Embryonic facial prominence (tissue), 1 donor: ENCODE data around the gene RUBCNL.
"Not testable (repeated sequence)": the region's sequence is repeated elsewhere in the genome, so short reads cannot be mapped to it uniquely, and the experiment has no call there.

Experiments used
- DNase-seq: peaks from one replicate; pipeline ENCODE4 v3.0.0-alpha.2; 2016; ENCODE audit errors: extremely low spot score

The RUBCNL gene, protein sequence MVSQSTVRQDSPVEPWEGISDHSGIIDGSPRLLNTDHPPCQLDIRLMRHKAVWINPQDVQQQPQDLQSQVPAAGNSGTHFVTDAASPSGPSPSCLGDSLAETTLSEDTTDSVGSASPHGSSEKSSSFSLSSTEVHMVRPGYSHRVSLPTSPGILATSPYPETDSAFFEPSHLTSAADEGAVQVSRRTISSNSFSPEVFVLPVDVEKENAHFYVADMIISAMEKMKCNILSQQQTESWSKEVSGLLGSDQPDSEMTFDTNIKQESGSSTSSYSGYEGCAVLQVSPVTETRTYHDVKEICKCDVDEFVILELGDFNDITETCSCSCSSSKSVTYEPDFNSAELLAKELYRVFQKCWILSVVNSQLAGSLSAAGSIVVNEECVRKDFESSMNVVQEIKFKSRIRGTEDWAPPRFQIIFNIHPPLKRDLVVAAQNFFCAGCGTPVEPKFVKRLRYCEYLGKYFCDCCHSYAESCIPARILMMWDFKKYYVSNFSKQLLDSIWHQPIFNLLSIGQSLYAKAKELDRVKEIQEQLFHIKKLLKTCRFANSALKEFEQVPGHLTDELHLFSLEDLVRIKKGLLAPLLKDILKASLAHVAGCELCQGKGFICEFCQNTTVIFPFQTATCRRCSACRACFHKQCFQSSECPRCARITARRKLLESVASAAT

DNA sequence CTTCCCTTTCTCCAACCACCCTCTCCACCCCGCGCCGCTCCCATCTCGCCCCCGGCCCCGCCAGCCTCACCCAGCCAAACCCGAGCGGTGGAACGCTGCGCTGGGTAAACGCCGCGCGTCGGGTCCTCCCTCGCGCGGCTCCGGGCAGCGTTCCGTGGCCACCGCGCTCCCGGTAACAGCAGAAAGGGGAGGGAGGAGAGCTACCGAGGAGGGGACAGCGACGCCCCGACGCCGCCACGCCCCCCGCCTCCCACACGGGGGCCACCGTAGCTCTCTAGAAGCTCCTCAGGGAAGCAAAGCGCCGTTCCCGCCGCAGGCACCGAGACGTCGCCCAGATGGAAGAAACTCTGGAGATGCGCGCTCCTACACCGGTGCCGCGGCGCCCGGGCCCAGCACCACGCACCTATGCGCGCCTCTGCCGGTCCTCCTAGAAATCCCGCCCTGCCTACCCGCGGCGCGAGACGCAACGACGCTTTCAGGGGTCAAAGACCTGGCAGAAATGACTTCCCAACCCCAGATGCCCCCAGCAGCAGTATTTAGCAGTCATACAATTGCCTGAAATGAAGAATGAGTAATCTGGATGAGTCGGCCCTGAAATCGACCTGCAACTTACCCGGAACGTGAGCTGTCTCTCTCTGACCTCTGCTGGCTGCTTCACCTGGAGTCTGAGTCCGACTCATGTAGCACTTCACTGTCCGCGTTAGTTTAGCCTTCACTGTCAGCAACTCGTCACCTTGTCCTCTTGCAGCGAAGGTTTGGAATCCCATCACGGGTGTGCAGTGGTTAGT is at the start of gene RUBCNL:
Gene RUBCNL (minus strand): TSS at position 189 of the 788 bp plus-strand sequence. CDS start 14,777 bp downstream, outside the sequence.
- no peak for DNase-seq

- DNase-seq, result not testable (repeated sequence)
Observed at GRCh38 chr13:46429558-46429957, 42.5 kb upstream of the RUBCNL start.

DNA sequence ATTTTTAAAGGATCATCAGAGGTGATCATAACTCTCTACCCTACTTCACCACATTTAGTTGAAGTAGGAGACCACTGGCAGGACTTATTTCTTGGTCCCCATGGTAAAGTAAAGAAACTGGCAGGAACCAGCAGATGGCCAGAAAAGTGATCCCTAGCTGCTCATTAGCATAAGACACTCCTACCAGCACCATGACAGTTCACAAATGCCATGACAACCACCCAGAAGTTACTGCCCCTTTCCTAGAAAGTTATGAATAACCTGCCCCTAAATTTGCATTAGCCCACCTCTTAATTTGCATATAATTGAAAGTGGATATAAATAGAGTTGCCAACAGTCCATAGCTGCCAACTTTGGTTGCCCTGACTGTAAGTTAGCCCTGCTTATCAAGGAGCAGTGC is 18.4 kb upstream of the RUBCNL start:
- no peak for DNase-seq

- no peak for DNase-seq
Observed at GRCh38 chr13:46404733-46405100, 17.7 kb upstream of the RUBCNL start.

GRCh38 chr13:46403851-46404732 is 17.0 kb upstream of the RUBCNL start:
- DNase-seq, result no peak

DNA sequence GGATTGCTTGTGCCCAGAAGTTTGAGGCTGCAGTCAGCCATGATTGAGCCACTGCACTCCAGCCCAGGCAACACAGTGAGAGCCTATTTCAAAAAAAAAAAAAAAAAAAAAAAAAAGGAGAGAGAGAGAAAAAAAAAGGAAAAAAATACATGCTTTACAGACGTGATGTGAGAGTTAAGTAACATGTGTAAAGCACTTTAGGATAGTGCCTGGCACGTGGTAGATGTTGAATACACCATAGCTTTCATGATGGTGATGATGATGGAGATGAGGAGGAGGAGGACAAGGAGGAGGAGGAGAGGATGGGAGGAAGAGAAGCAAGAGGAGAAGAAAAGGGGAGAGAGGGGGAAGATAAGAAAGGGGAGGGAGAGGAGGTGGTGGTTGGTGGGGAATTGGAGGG is 15.1 kb upstream of the RUBCNL start:
- DNase-seq, result no peak

GRCh38 chr13:46401432-46401831 is 14.4 kb upstream of the RUBCNL start:
- no peak for DNase-seq

DNA sequence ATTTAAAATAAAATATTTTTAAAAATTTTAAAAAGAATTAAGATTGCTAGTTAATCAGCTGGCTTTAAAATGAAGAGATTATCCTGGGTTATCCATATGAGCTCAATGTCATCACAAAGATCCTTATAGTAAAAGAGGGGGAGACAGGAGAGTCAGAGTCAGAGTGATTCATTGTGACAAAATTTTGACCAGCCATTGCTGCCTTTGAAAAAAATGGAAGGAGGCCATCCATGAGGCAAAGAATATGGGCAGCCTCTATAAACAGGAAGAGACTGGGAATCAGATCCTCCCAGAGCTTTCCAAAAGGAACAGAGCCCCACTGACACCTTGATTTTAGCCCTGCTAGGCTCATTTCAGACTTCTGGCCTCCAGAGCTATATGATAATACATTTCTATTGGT is 9.3 kb upstream of the RUBCNL start:
- DNase-seq, result no peak

DNA sequence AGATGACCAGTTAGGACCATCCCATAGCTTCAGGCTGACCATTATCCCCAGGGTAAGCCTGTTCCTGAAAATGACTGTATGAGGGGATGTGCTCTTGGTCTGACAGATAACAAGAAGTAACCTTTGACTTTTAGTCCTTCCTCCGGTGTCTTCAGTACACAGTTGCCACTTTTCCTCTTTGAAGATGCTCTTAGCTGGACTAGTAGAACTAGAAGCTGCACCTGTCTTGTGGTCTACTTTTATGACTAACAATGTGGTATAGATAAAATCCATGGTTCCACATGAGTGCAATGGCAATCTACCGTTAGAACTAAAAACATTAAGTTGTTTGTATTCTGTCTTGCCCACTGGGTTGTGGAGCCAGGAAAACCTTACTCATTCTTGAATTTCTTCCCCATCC is 5.9 kb upstream of the RUBCNL start:
- no peak for DNase-seq

GRCh38 chr13:46389457-46390451 is 2.7 kb upstream of the RUBCNL start:
- no peak for DNase-seq

- DNase-seq, result no peak
Observed at GRCh38 chr13:46388846-46389245, 1.8 kb upstream of the RUBCNL start.

DNA sequence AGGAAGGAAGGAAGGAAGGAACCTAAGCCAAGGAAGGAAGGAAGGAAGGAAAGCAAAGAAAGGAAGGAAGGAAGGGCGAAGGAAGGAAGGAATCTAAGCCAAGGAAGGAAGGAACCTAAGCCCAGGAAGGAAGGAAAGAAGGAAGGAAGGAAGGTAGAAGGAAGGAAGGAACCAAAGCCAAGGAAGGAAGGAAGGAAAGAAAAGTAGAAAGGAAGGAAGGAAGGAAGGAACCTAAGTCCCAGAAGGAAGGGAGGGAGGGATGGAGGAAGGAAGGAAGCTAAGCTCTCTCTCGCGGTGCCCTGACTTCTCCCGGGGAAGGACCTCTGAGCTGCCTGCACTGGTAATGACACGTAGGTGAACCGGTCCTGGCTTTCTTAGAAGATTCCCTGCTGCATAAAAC is 1.3 kb upstream of the RUBCNL start:
- no peak for DNase-seq

- no peak for DNase-seq
Observed at GRCh38 chr13:46386392-46387063, 524 bp downstream of the RUBCNL start.

- no peak for DNase-seq
Observed at GRCh38 chr13:46385946-46386345, 1.1 kb downstream of the RUBCNL start.

DNA sequence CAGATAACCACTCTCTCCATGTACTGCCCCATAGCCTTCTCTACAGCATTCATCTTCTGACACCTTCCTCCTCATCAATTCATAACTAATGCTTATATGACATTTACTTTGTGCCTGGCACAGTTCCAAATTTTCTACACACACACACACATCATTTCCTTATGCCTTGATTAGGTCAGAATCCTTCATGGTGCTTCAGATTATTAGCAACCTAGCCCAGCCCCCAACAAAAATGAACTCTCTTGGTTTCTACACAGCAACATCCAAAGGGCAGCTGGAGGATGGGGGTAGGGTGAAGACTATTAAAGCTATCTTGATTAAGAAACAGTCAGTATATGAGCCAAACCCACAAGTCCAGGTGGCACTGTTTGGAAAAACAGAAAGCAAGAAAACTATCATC is 3.7 kb downstream of the RUBCNL start:
- DNase-seq, result no peak

DNA sequence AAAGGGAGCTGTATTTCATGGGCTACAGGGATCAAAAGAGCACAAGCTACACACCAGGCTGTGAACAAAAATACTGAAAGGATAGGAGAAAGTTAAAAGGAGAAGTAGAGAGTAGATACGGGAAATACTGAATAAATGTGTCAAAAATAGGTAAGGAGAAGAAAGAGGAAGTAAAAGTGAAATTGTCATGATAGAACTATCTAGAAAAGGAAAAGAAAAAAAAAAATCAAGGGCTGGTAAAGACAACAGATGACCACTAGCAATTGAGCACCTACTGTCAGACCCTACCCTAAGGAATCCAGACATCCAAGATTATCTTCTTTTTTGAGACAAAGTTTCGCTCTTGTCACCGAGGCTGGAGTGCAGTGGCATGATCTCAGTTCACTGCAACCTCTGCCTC is 4.8 kb downstream of the RUBCNL start:
- no peak for DNase-seq

DNA sequence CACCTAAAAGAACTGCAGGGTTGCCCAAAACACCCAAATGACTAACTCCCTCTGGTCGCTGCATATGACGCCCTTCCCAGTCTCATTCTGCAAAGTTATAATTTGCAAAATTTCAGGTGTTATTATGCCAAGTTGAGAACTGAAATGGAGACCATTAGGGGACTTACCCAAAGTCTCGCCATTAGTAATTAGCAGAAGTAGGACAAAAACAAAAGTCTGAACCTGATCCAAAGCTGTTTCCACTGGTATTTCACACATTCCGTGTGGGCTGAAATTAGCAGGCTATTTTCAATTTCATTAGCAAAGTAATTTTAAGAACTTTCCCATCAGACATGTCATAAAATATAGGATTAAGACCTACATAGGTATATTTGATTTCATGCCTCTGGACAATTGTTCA is 6.8 kb downstream of the RUBCNL start:
- no peak for DNase-seq

- DNase-seq, result no peak
Observed at GRCh38 chr13:46379611-46380010, 7.4 kb downstream of the RUBCNL start.

DNA sequence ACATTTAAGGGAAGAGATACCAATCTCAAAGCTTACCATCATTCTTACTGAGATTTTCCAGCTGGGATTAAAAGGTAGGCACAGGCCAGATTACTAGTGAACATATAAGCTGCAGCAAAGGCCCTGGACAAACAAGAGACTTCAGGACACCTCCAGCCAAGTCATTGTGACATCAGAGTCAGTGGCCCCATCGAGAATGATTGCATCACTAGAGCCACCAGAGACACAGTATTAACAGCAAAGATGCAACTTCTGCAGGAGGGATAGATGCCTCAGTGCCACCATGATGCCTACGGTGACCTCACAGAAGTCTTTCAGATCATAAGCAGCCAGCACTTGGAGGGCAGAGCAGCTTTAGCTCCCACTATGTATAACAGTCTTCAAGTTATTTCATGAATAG is 8.6 kb downstream of the RUBCNL start:
- DNase-seq, result no peak

DNA sequence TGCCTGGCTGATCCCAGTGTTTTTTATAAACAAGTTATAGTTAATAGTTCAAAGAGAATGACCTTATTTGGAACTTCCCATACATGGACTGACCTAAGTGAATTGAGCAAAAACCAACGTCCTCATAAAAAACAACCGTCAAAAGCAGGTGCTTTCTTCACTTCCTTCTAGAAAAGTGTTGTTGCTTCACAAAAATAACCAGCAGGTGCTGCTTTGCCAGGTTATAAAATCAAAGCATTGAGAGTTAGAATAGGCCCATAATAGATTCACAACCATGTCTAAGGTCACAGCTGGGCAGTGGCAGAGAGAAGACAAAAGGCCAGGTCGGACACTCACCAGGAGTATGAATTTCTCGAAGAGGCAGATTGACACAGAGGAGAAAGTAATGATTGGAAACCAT is 9.5 kb downstream of the RUBCNL start:
- DNase-seq, result no peak
